ENCODE results near the gene ANP32E.
"Not testable (repeated sequence)": the region's sequence is repeated elsewhere in the genome, so short reads cannot be mapped to it uniquely, and the experiment has no call there.

ANP32E gene

GRCh38 chr1:150212070-150212469, 23.8 kb downstream of the ANP32E start:
- DNase-seq, result no peak

DNA sequence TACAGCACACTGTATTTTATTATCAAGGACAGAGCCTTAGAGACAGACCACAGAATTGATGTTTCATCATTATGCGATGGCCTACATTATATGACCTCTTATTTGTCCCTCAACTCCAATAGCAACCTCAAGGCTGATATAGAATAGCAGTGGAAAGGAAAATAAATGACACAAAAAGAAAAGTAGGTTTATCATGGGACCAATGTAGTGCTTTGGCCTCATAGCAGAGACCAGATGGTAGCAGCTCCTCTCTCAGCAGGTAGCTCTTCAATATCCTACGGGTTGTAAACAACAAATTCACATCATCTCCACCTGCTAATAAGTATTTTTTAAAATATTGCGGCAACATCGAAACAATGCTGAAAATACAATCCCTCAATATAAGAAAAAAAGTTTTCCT, 25.2 kb downstream of the ANP32E start:
- no peak for DNase-seq

DNA sequence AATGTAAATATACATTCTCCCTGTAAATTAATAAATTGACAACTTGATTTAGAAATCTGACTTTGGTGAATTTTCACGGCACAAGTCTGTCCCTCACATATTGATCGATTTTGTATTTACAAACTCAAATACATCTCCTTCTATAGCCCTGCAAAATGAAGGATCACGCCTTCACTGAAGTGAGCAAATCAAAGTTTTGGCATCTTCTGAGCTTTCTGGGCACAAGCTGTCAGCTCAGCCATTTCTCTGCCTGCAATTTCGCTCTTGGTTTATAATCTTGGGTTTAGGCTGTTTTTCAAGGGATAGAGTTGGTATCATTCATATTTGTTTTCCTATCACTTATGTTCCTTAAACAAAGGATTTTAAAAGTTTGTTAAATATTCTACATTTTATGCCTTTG, 25.8 kb downstream of the ANP32E start:
- no peak for DNase-seq

DNA sequence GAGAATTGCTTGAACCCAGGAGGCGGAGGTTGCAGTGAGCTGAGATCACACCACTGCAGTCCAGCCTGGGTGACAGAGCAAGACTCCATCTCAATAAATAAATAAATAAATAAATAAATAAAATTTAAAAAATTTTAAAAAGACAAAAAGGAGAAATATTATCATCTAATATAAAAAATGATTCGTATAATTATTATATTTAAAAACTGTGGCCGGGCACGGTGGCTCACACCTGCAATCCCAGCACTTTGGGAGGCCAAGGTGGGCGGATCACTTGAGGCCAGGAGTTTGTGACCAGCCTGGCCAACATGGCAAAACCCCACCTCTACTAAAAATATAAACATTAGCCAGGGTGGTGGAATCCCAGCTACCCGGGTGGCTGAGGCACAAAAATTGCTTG, 27.5 kb downstream of the ANP32E start:
- DNase-seq, result not testable (repeated sequence)

DNA sequence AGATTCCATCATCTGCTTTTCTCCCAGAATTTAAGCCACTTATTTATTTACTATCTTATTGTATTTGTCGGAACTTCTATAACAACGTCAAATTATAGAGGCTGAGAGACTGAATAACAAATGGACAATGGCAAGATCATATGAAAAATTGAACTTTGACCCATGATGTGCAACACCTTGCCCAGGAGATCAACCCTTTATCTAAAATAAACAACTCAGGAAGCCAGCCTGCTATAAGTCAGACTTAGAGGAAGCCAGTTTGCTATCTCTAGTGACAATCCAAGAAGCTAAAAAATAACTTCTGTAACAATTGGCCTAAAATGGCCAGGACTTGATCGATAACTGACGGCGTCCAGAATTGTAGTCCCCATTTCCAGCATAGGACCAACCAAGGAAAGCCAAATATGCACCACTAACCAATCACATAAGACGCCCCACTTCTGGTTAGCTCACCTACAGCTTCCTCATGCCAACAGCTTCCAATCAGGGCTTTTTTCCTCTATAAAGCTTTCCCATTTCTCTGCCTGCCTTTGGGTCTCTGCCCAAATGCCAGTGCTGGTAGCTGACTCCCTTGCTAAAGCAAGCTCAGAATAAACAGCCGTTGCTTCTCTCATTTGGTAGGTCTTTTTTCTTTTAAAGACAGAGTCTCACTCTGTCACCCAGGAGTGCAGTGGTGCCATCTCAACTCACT, 28.5 kb downstream of the ANP32E start:
- DNase-seq, result no peak

DNA sequence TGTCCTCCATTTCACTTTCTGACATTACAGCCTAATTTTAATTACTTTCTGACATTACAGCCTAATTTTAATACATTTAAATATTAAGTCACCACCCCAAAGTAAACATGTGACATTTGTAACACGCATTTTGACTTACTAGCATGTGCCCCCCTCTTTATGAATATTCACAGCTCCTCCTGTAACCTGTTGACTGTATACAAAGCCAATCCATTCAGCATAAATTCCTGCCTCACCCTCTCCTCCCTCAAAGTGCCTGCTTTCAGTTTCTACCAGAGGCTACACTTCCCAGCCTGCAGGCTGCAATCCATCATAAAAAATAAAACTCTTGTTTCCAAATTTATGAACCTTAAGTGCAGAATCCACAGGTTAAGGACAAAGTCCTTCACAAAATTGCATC, 39.5 kb downstream of the ANP32E start:
- no peak for DNase-seq

DNA sequence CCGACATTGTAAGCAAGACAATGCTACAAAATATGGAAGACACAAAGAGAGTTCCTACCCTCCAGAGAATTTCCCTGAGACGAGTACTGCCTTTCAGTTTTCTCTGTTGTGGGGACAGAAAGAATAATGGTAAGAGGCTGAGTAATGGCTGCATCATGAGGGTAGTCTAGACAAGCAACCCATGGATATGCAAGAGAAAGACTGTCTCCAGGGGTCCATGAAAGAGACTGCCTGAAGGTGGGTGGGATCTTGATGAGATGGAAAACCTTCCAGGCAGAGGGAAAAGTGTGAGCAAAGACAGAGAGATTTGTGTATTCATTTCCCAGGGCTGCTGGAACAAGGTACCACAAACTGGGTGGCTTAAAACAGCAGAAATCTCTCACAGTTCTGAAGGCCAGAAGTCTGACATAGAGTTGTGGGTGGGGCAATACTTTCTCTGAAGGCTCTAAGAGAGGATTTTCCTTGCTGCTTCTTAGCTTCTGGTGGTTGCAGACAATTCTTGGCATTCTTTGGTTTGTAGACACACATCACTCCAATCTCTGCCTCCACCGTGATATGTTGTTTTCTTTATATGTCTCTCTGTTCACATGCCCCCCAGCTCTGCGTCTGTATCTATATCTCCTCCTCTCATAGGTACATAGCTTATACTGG, 41.4 kb downstream of the ANP32E start:
- DNase-seq, result no peak

DNA sequence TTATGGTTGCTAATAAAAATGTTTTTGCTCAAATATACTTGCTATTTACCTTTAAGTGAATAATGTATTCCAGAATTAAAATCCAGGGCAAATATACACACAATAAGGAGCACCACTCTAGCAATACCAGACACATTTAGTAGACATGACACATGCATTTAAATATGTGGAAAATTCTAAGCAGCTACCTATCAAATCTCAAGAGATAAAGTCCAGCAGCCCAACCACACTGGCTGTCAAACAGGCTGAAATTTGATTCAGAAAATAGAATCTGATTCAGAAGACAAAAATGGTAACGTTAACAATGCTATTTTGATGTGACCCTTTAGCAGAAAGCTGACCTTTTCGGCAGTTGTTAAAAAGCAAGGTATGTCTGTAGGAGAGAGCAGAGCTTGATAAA, 43.9 kb downstream of the ANP32E start:
- DNase-seq, result no peak

DNA sequence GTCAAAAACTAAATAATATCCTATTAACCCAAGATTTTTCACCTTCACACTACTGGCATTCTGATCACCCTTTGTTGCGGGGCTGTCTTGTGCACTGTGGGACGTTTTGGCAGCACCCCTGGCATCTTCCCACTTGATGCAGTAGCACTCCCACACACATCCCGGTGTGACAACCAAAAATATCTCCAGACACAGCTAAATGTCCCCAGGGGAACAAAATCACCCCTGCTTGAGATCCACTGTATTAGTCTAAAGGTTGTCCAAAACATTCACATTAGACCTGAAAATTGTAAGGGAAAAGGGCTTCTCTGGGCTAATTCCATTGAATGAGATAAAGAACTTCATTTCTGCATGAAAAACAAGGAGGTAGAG, 48.4 kb downstream of the ANP32E start:
- DNase-seq, result no peak

GRCh38 chr1:150186789-150187559, 48.9 kb downstream of the ANP32E start:
- peak; percentile 13 for DNase-seq

GRCh38 chr1:150186438-150186788, 49.5 kb downstream of the ANP32E start:
- not testable (repeated sequence) for DNase-seq

DNA sequence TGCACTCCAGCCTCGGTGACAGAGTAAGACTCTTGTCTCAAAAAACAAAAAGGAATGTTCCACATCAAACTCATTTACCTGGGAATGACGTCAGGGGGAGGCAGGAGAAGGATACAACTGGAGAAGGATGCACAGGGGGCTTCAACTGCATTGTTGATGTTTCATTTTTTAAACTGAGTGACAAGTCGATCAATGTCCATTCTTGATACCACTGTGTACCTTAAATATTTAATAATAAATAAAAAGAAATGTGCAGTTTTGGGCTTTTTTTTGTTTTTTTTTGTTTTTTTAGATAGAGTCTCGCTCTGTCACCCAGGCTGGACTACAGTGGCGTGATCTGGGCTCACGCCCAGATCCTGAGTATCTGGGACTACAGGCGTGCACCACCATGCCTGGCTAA, 50.4 kb downstream of the ANP32E start:
- no peak for DNase-seq

- DNase-seq, result no peak
These were observed 52.9 kb downstream of the ANP32E start for GRCh38 chr1:150183061-150183460.

GRCh38 chr1:150182247-150182646, 53.7 kb downstream of the ANP32E start:
- no peak for DNase-seq

DNA sequence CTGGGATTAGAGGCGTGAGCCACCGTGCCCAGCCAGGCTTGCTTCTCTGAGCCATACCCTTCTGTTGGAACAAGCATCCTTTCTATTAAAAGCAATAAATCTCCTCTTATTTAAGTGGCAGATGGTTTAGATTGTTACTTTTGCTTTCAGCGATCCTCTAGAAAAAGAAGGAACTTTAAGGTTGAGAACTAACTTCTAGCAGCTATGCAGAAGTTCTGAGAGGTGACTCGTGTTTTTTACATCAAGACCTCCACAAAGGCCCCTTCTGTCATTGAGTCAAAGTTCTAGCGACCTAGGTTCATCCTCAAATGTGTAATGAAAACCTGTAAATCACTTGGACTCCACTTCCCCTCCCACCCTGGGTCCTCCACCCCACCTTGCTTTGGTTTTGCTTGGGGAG, 55.4 kb downstream of the ANP32E start:
- no peak for DNase-seq

- no peak for DNase-seq
These were observed 56.0 kb downstream of the ANP32E start for GRCh38 chr1:150179867-150180266.

- no peak for DNase-seq
These were observed 57.4 kb downstream of the ANP32E start for GRCh38 chr1:150178548-150178947.

DNA sequence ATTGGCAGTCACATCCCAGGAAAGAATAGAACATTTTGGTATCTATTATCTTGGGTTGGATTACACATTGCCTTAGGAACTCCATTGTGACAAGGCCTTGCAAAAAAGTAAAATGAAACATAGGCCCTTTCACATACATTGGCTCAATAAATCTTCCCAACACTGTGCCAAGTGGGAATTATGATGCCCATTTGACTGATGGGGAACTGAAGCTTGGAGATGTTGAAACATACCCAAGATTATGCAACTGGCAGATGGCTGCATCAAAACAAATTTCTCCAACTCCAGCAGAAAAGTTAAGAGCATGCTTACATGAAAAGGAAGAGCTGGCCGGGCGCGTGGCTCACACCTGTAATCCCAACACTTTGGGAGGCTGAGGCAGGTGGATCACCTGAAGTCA, 59.3 kb downstream of the ANP32E start:
- DNase-seq, result no peak

GRCh38 chr1:150173141-150173585, 62.7 kb downstream of the ANP32E start:
- no peak for DNase-seq

- DNase-seq, result no peak
These were observed 64.1 kb downstream of the ANP32E start for GRCh38 chr1:150171801-150172200.

DNA sequence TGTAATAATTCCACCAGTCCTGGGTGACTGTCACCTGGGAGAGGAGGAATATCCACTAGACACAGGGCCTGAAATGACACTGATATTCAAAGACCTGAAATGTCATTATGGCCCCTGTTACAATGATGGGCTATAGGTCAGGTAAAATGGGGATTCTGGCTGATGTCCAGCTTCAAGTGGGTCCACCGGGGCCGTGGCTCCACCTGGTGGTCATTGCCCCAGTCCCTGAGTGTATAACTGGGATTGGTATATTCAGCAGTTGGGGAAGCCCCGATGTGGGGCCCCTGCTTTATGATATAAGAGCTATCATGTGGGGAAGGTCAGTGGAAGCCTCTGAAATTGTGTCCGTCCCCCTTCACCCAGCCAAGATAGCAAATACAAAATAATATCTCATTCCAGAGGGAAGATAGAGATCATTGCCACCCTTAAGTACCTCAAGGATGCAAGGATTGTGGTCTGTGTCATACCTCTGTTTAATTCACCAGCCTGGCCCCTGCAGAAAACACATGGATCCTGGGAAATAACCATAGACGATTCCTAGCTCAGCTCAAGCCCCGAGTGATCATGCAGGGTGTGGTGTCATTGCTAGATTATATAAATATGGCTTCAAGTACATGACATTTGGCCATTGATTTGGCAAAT, 66.8 kb downstream of the ANP32E start:
- DNase-seq, result no peak
